ENCODE results near the gene SETD6.

DNA sequence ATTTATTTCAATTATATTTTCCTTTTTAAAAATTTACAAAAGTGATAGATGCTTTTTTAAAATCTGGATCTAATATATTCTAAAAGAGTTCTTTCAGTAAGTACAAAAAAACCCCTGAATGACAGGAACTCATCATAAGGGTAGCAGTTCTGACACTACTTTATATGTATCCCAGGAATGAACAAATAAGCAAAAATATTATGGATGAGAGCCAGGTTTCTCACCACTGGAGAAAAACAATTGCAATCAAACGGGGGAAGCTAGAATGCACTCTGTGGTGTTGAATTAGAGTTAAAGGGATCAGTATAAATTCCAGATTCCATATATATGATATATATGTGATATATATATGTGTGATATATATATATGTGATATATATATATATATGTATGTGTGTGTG lies 38.5 kb upstream of the SETD6 start:
- TF ChIP-seq, protein P1, sequence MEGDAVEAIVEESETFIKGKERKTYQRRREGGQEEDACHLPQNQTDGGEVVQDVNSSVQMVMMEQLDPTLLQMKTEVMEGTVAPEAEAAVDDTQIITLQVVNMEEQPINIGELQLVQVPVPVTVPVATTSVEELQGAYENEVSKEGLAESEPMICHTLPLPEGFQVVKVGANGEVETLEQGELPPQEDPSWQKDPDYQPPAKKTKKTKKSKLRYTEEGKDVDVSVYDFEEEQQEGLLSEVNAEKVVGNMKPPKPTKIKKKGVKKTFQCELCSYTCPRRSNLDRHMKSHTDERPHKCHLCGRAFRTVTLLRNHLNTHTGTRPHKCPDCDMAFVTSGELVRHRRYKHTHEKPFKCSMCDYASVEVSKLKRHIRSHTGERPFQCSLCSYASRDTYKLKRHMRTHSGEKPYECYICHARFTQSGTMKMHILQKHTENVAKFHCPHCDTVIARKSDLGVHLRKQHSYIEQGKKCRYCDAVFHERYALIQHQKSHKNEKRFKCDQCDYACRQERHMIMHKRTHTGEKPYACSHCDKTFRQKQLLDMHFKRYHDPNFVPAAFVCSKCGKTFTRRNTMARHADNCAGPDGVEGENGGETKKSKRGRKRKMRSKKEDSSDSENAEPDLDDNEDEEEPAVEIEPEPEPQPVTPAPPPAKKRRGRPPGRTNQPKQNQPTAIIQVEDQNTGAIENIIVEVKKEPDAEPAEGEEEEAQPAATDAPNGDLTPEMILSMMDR (IDR thresholded peaks at IDR 0.05): no peak
- TF ChIP-seq POLR2A (IDR thresholded peaks at IDR 0.05): no peak

All from testis (tissue), 2 donors.